Measurements from ENCODE around the gene SBNO2. TPM values are rescaled to one million over a fixed set of nuclear protein-coding genes. Genes with fewer than 3 reads are reported as not detected.
"Not testable (repeated sequence)": the region's sequence is repeated elsewhere in the genome, so short reads cannot be mapped to it uniquely, and the experiment has no call there.

Gene SBNO2
- total and polyA plus RNA-seq, 2 experiments from 2014 or later, result 6.9 to 35.4 TPM

GRCh38 chr19:1129535-1129934 lies 44.5 kb downstream of the SBNO2 start:
- Mint-ChIP-seq H3K36me3 (ENCODE audit: low read depth) (peaks cover 4% of the 10 kb centered on the region; the same call in 1 of the 3 replicates), H3K4me1 (no peaks in the 10 kb centered on the region; the same call in 2 of the 3 replicates), H3K27me3 (ENCODE audit: insufficient read depth, low read depth, poor library complexity) (peaks cover 8% of the 10 kb centered on the region), H3K9me3 (no peaks in the 10 kb centered on the region), H3K27ac (no peak overlapping the region), H3K4me3 (no peak overlapping the region)
- Histone ChIP-seq H3F3A (replicated peaks; ENCODE audit: low read depth) (no peaks in the 10 kb centered on the region), H4K20me1 (replicated peaks; ENCODE audit: insufficient read depth) (no peaks in the 10 kb centered on the region), H3K36me3 (ENCODE audit: insufficient read depth) (no peaks in the 10 kb centered on the region), H3K9me2 (ENCODE audit: insufficient read depth) (no peaks in the 10 kb centered on the region), H3K4me2 (no peak overlapping the region), H3K79me2 (replicated peaks; ENCODE audit: insufficient read depth) (no peaks in the 10 kb centered on the region), H3K27ac (ENCODE audit: low read depth) (no peak overlapping the region), H2AFZ (no peak overlapping the region), H3K4me3 (no peak overlapping the region), H3K27me3 (ENCODE audit: insufficient read depth) (no peaks in the 10 kb centered on the region), H3K4me1 (ENCODE audit: insufficient read depth) (0 out of 2 replicates have a peak, but pooled peaks cover 3% of the 10 kb centered on the region)
- no peak for ATAC-seq
- no peak for DNase-seq (ENCODE audit: low spot score)
- TF ChIP-seq ETS1 (IDR thresholded peaks at IDR 0.05), result no peak
- TF ChIP-seq EZH2 (IDR thresholded peaks at IDR 0.05; ENCODE audit: low read depth, unreplicated experiment), result no peak

- H3K4me3 ChIP-seq; H3K9me2 ChIP-seq (ENCODE audit: insufficient read depth); H3F3A ChIP-seq (replicated peaks; ENCODE audit: low read depth); H3K4me3 Mint-ChIP-seq; H3K36me3 ChIP-seq (ENCODE audit: insufficient read depth); H3K4me1 ChIP-seq (ENCODE audit: insufficient read depth); H3K36me3 Mint-ChIP-seq (ENCODE audit: low read depth); H3K79me2 ChIP-seq (replicated peaks; ENCODE audit: insufficient read depth); H3K9me3 Mint-ChIP-seq; ATAC-seq; H3K27me3 ChIP-seq (ENCODE audit: insufficient read depth); DNase-seq (ENCODE audit: low spot score); H3K27ac ChIP-seq (ENCODE audit: low read depth); H3K27me3 Mint-ChIP-seq (ENCODE audit: insufficient read depth, low read depth, poor library complexity); H3K27ac Mint-ChIP-seq; H3K4me1 Mint-ChIP-seq; H3K4me2 ChIP-seq; H2AFZ ChIP-seq; H4K20me1 ChIP-seq (replicated peaks; ENCODE audit: insufficient read depth): not testable (repeated sequence)
- TF ChIP-seq CTCF (conservative IDR thresholded peaks at IDR 0.05; ENCODE audit: low read depth in 2 of 2), result peak; percentile 32 to 49
Observed at GRCh38 chr19:1129084-1129483, 45.0 kb downstream of the SBNO2 start.

- no peak overlapping the region for H3K4me2 ChIP-seq
- H3K36me3 ChIP-seq (ENCODE audit: insufficient read depth), result no peaks in the 10 kb centered on the region
- Mint-ChIP-seq H3K9me3 (no peaks in the 10 kb centered on the region), H3K27me3 (ENCODE audit: insufficient read depth, low read depth, poor library complexity) (peaks cover 4% of the 10 kb centered on the region), H3K4me1 (no peaks in the 10 kb centered on the region; the same call in 2 of the 3 replicates), H3K27ac (no peak overlapping the region), H3K4me3 (no peak overlapping the region), H3K36me3 (ENCODE audit: low read depth) (peaks cover 4% of the 10 kb centered on the region; the same call in 1 of the 3 replicates)
- H3K27me3 ChIP-seq (ENCODE audit: insufficient read depth), result no peaks in the 10 kb centered on the region
- no peak for ATAC-seq
- no peak overlapping the region for H3K4me3 ChIP-seq
- no peaks in the 10 kb centered on the region for H4K20me1 ChIP-seq (replicated peaks; ENCODE audit: insufficient read depth)
- H3K79me2 ChIP-seq (replicated peaks; ENCODE audit: insufficient read depth), result no peaks in the 10 kb centered on the region
- H2AFZ ChIP-seq, result no peak overlapping the region
- H3K9me2 ChIP-seq (ENCODE audit: insufficient read depth), result no peaks in the 10 kb centered on the region
- H3K4me1 ChIP-seq (ENCODE audit: insufficient read depth), result 0 out of 2 replicates have a peak, but pooled peaks cover 3% of the 10 kb centered on the region
- H3F3A ChIP-seq (replicated peaks; ENCODE audit: low read depth), result 0 out of 2 replicates have a peak, but pooled peaks cover 6% of the 10 kb centered on the region
- no peak for DNase-seq (ENCODE audit: low spot score)
- H3K27ac ChIP-seq (ENCODE audit: low read depth), result no peak overlapping the region
- TF ChIP-seq ZNF462 (CRISPR knock-in tag; IDR thresholded peaks at IDR 0.05) (no peak), JUNB (IDR thresholded peaks at IDR 0.05; ENCODE audit: unreplicated experiment) (no peak), ZNF331 (CRISPR knock-in tag; IDR thresholded peaks at IDR 0.05; ENCODE audit: low read depth) (no peak)
Observed at GRCh38 chr19:1128106-1128505, 46.0 kb downstream of the SBNO2 start.

All from GM23338 (cell line).